NCI-H524 (cell line): ENCODE results near the gene MCTP1.
"Not testable (repeated sequence)": the region's sequence is repeated elsewhere in the genome, so short reads cannot be mapped to it uniquely, and the experiment has no call there.

Experiments
- DNase-seq, 2 experiments: peaks; one replicate each; lab custom pipeline; 2025; lab: John Stamatoyannopoulos, UW

MCTP1 gene

DNA sequence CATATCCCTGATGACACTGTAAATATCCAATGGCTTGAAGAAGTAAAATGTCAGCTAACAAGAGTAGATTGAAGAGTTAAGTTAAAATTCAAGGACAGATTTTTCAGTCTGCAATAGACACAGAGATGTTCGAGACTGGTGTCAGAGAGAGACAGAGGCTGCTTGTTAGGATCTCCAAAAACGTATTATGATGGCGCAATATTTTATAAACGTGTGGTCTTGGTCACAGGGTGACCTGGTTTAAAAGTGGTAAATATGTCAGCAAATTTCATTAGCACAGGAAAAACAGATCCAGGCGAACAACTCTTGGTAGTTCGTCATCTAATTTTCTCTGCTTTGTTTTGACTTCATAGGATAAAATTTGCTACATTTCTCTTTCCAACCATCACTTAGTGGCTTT, 317.4 kb downstream of the MCTP1 start:
- DNase-seq: no peak

DNA sequence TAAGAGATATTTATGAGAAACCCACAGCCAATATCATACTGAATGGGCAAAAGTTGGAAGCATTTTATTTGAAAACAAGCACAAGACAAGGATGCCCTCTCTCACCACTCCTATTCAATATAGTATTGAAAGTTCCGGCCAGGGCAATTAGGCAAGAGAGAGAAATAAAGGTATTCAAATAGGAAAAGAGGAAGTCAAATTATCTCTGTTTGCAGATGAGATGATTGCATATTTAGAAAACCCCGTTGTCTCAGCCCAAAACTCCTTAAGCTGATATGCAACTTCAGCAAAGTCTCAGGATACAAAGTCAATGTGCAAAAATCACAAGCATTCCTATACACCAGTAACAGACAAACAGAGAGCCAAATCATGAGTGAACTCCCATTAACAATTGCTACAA, 325.6 kb downstream of the MCTP1 start:
- DNase-seq: not testable (repeated sequence)

DNA sequence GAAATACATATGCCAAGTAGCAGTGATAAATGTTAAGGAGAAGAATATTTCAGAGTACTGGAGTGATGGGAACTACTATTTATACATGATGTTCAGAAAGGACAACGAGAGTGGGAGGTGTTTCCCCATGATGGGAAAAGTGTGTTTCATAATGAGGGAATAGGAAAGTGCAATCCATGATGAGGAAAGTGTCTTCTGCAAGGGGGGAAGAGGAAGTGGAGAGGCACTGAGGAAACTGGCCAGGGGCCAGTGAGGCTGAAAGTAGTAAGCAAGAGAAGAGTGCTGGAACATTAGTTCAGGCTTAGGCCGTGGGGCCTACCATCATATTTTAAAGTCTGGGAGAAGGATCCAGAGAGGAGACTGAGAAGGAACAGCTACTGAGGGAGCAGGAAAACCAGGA, 339.2 kb downstream of the MCTP1 start:
- no peak for DNase-seq

DNA sequence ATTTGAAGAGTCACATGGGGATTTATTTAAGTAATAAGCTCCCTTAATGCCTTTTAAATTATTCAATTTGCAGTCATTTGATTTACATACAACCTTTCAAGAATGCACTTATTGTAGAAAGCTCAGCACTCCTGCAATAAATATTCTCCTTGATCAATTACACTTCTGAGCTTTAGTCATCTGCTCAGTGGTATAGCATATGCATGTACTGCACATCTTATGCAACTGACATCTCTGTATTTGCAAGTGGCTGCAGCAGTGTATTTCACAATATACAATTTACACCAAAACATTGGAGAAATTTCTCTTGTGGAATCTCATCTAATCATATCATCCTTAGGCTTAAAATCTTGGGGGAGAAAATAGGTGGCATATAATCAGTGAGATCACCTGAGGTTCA, 340.7 kb downstream of the MCTP1 start:
- no peak for DNase-seq

GRCh38 chr5:94941122-94941755, 343.7 kb downstream of the MCTP1 start:
- DNase-seq: no peak

- DNase-seq: no peak
Observed at GRCh38 chr5:94932259-94932658, 352.6 kb downstream of the MCTP1 start.

GRCh38 chr5:94928891-94929290, 356.0 kb downstream of the MCTP1 start:
- DNase-seq: no peak

GRCh38 chr5:94920570-94920969, 364.3 kb downstream of the MCTP1 start:
- no peak for DNase-seq

DNA sequence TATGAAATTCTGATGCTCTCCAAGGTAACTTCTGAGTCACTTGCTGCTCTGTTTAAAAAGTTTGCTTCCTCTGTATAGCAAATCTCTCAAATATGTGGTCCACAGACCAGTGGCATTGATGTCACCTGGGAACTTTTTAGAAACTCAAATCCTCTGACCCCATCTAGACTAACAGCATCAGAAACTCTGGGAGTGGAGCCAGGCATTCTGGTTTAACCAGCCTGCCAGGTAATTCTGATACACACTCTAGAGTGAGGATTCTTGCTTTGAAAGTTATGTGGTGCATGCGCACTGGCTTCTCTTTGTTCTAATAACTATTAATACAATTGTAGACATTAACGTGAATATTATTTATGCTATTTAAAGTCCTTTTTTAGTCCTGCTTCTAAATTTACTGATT, 368.3 kb downstream of the MCTP1 start:
- DNase-seq: no peak

GRCh38 chr5:94911276-94911675, 373.6 kb downstream of the MCTP1 start:
- no peak for DNase-seq

DNA sequence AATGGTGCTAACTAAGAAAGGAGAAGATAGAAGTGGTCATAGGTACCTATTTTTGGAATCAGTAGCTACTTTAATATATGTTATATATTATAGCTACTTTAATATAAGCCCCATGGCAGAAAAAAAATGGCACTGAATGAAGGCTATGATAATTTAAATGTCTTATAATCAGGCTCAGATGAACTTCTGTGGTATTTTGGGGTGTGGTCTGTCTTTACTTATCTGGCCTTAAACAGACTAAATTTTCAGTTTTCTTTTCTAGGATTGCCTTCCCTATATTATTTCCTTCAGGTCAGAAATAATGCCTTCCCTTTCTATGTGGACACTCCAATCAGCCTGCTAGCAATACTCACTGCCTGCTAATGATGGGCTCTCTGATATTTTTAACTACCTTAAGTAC, 374.2 kb downstream of the MCTP1 start:
- no peak for DNase-seq

DNA sequence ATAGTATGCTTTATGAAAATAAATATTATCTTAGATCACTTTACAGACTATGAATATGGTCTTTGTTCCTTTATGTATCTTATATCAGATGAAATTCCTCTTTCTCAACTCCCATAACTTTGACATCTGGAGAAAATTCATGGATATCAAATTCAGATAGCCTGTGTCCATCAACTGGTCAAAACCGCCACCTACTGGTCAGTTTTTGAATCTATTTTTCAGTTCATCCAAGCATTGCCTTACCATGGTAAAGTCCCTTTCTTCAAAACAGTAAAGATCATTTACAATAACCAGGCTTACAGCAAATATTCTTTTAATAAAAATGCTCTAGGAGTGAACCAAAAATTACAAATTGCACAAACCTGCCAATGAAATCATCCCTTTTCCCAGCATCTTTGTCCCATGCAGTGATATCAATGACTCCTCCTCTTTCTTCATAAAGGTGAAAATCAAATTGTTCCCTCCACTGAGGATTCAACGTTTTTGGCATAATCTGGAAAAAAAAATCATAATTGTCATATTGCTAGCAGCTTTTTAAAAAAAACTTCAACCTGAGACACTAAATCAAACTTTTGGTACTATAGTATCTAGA, 375.9 kb downstream of the MCTP1 start:
- peak; percentile 3 to 48 for DNase-seq

GRCh38 chr5:94906750-94907149, 378.1 kb downstream of the MCTP1 start:
- no peak for DNase-seq

GRCh38 chr5:94903726-94904125, 381.2 kb downstream of the MCTP1 start:
- DNase-seq: no peak

GRCh38 chr5:94901191-94901979, 383.5 kb downstream of the MCTP1 start:
- no peak for DNase-seq

DNA sequence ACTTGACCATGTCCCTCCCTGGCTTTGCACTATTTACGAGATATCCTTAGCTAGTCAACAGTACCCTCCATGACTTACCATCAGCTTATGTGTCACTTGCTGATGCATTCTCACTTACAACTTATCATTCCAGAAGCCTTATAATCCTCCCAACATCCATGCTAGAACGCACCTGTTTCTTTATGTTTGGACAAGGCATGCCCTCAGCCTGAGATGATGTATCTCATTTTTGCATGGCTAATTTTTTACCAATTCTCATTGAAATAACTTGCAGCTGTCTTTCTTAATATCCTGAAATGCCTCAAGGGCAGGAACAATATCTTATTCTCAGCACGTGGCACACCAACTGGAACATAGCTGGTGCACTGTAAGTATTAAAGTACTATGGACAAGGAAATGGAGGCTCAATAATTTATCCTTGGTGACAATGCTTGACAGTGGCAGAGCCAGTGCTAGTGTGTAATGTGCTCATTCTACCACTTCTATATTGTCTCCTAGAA, 384.8 kb downstream of the MCTP1 start:
- no peak for DNase-seq

DNA sequence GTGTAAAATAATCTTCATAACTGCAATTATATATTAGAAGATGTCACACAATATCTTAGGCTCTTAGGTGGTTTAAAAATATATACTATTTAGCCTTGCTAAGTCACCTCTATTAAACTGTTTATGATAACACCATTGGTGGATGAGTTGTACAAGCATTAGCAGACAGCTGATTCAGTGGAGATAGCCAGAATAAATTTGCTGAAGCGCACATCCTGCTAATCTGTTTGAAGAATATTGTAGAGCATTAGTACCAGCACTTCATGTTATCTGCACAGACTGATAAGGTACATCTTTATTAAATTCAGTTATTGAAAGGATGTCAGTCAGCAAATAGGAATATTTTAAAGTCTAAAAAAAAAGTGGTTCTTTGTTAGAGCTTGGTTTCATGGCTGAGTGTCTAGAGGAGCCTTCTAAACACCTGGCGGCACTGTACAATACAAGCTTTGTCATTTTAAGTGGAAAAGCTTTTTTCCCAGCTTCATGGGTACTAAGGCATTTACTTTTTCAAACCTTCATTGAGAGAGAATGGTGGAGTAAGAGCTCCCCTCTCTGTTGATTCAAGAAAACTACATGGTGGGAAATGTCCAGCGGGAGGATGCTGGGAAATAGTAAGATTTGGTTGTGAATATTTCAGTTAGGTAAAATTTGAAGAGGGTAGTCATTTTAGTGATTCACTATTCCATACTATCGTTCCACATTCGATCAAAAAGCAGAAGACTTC, 391.3 kb downstream of the MCTP1 start:
- DNase-seq: peak in 1 of 2 experiments; percentile 26

DNA sequence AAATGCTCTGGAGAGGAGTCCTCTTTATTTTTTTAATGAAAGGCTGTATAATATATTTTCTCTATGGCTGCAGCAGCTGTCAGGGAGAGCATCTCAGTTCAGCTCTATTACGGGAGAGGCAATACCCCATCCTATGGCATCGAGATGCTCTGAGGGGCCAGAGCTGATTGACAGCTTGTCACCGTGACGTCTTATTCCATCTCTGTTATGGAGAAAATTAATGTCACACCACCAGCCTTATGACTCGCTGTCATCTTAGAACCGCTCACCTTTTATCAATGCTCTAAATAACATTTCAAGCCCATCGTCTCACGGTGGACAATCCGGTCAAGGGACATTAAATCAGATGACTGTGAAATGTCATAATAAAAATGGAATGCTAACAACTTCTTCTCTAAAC, 392.9 kb downstream of the MCTP1 start:
- DNase-seq: no peak

DNA sequence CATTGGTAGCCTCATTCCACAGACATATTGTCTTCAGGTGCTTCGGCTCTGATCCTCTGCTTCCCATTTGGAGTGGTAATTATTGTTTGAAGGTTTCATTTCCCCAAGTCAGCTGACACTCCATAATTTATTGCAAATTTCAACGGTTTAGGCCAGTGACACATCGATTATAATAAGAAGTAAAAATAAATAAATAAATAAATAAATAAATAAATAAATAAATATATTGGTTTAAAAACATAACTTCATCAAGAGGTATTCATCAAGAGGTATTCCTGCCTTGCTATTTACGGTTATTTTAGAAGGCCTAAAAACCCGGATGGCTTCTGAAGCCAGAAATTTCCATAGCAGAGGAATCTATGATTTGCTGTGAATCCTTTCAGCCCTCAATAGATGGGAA, 393.3 kb downstream of the MCTP1 start:
- DNase-seq: no peak

- DNase-seq: no peak
Observed at GRCh38 chr5:94890907-94891306, 394.0 kb downstream of the MCTP1 start.

- no peak for DNase-seq
Observed at GRCh38 chr5:94888674-94889073, 396.2 kb downstream of the MCTP1 start.

- no peak for DNase-seq
Observed at GRCh38 chr5:94885931-94886330, 399.0 kb downstream of the MCTP1 start.

- DNase-seq: no peak
Observed at GRCh38 chr5:94884311-94884710, 400.6 kb downstream of the MCTP1 start.
